Measurements from ENCODE around the gene ALOX12. TPM values are rescaled to one million over a fixed set of nuclear protein-coding genes. Genes with fewer than 3 reads are reported as not detected.

Gene ALOX12
- total RNA-seq, 4 donors from 2014 or later: not detected

DNA sequence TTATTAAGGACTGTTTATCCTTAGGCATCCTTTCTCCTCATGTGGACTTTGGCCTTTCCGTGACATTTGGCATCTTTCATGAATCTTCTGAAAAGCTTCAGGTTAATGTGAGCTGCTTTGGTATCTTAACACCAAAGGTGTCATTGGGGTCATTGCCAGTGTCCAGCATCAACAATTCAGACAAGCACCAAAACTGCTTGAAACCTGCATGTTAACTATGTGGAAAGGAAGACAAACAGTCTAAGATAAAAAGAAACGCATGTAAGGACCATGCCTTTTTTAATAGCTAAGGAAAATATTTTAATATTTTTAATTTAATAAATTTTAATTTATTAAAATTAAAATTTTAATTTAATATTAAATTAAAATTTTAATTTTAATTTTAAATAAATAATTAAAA lies 7.9 kb downstream of the ALOX12 start:
- Histone ChIP-seq H3K36me3 (peaks cover 0 to 31% (median 9%) of the 10 kb centered on the region in 4 donors), H3K27me3 (no peaks in the 10 kb centered on the region), H3K27ac (no peak overlapping the region), H3K9me3 (no peaks in the 10 kb centered on the region), H3K4me1 (peaks cover 0 to 1% (median 0%) of the 10 kb centered on the region in 4 donors), H3K4me3 (no peak overlapping the region)
- whole genome bisulfite sequencing, 2 donors (ENCODE audit: low coverage in 1 of 2): 92 to 95% methylated on average over 2 of the region's 2 CpGs
- intact Hi-C loops (cut with DNase I; ENCODE audit: low total_unique reads) (loop anchor here (10.0 kb wide), 1 partner anchor 159 kb away; no protein-coding TSS in a partner anchor), in situ Hi-C loops (cut with MboI; ENCODE audit: low pct_ligation_motif_present in 1 of 4, low pct_unique_long_range_greater_than_20kb in 1 of 4, low sequenced_read_pairs in 3 of 4) (loop anchor here in 3 of 4 donors (5.0 to 25.0 kb wide), 4 partner anchors 91 to 366 kb away; partner anchors contain the start of genes C17orf100 (in 1 of the 3), KIAA0753 (in 1 of the 3), MED31 (in 1 of the 3) and TXNDC17 (in 1 of the 3))
- no peak for TF ChIP-seq EP300 (IDR thresholded peaks at IDR 0.05; ENCODE audit: low read depth)
- TF ChIP-seq POLR2AphosphoS5 (IDR thresholded peaks at IDR 0.05): no peak
- no peak for TF ChIP-seq POLR2A (IDR thresholded peaks at IDR 0.05)
- TF ChIP-seq CTCF (IDR thresholded peaks at IDR 0.05): no peak
- no peak for DNase-seq

DNA sequence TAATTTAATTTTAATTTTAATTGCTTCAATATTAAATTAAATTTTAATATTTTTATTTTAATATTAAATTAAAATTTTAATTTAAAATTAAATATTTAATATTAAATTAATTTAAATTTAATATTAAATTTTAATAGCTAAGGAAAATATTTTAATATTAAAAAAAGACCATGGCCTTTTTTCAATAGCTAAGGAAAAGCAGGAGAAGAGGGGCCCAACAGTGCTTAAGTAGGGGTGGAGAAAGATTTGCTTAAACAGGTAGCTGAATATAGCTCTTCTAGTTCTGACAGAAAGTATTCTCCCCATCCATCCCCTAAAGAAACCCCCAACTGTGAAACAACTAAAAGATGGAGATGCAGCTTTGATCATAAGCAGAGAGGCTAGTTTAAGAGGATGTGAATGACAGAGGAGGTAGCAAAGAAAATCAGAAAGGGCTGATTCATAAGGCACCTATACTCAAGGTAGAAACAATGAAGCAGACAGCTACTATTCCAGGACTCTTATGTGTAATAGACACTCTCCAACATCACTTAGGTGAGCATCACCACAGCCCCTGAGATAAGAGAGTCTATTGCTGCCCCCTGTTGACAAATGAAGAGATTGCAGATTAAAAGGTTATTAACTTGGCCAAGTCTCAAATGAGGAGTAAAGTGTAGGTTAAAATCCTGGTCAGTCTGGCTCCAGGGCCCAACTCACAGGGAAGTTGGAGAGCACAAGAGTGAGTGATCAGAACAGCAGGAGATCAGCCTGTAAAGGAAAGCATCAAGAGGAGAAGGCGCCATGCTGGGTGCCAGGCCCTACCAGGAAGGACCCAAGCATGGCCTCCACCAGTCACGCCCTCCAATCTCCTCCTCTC lies 8.8 kb downstream of the ALOX12 start:
- in situ Hi-C loops (cut with MboI; ENCODE audit: low pct_ligation_motif_present in 1 of 4, low pct_unique_long_range_greater_than_20kb in 1 of 4, low sequenced_read_pairs in 3 of 4) (loop anchor here in 3 of 4 donors (5.0 to 25.0 kb wide), 4 partner anchors 92 to 367 kb away; partner anchors contain the start of genes C17orf100 (in 1 of the 3), KIAA0753 (in 1 of the 3), MED31 (in 1 of the 3) and TXNDC17 (in 1 of the 3)), intact Hi-C loops (cut with DNase I; ENCODE audit: low total_unique reads) (loop anchor here (10.0 kb wide), 1 partner anchor 160 kb away; no protein-coding TSS in a partner anchor)
- 100% methylated on average over 1 to 2 of the region's 2 CpGs for WGBS, 2 donors (ENCODE audit: low coverage in 1 of 2)
- Histone ChIP-seq H3K4me3 (no peak overlapping the region), H3K4me1 (peaks cover 0 to 3% (median under 1%) of the 10 kb centered on the region in 4 donors), H3K36me3 (peaks cover 0 to 23% (median 9%) of the 10 kb centered on the region in 4 donors), H3K9me3 (no peaks in the 10 kb centered on the region), H3K27me3 (no peaks in the 10 kb centered on the region), H3K27ac (no peak overlapping the region)
- no peak for DNase-seq
- TF ChIP-seq POLR2AphosphoS5 (IDR thresholded peaks at IDR 0.05) (no peak), CTCF (IDR thresholded peaks at IDR 0.05) (peak; percentile 65 to 79 (median 73)), EP300 (IDR thresholded peaks at IDR 0.05; ENCODE audit: low read depth) (no peak)

- DNase-seq: no peak
- Histone ChIP-seq H3K27me3 (no peaks in the 10 kb centered on the region), H3K4me3 (no peak overlapping the region), H3K36me3 (peaks cover 0 to 23% (median 9%) of the 10 kb centered on the region in 4 donors), H3K9me3 (no peaks in the 10 kb centered on the region), H3K4me1 (peaks cover 5 to 12% (median 8%) of the 10 kb centered on the region in 4 donors), H3K27ac (no peak overlapping the region)
- in situ Hi-C loops (cut with MboI; ENCODE audit: low pct_ligation_motif_present in 1 of 4, low pct_unique_long_range_greater_than_20kb in 1 of 4, low sequenced_read_pairs in 3 of 4): loop anchor here in 3 of 4 donors (5.0 to 25.0 kb wide), 4 partner anchors 93 to 368 kb away; partner anchors contain the start of genes C17orf100 (in 1 of the 3), KIAA0753 (in 1 of the 3), MED31 (in 1 of the 3) and TXNDC17 (in 1 of the 3)
- TF ChIP-seq CTCF (IDR thresholded peaks at IDR 0.05) (no peak), EP300 (IDR thresholded peaks at IDR 0.05; ENCODE audit: low read depth) (no peak), POLR2A (IDR thresholded peaks at IDR 0.05) (no peak), POLR2AphosphoS5 (IDR thresholded peaks at IDR 0.05) (no peak)
- intact Hi-C loops (cut with DNase I; ENCODE audit: low total_unique reads): loop anchor here (10.0 kb wide), 1 partner anchor 161 kb away; no protein-coding TSS in a partner anchor
- WGBS, 2 donors (ENCODE audit: low coverage in 1 of 2): 95 to 100% methylated on average over 1 to 3 of the region's 7 CpGs
Measured at GRCh38 chr17:7005716-7006115, 9.9 kb downstream of the ALOX12 start.

- no peak for DNase-seq
- Histone ChIP-seq H3K36me3 (peaks cover 0 to 13% (median 4%) of the 10 kb centered on the region in 4 donors), H3K4me1 (peaks cover 12 to 23% (median 19%) of the 10 kb centered on the region in 4 donors), H3K9me3 (no peaks in the 10 kb centered on the region), H3K27ac (no peak overlapping the region), H3K4me3 (no peak overlapping the region), H3K27me3 (no peaks in the 10 kb centered on the region)
- 82% methylated on average over 2 of the region's 2 CpGs; no CpG with 5 or more reads in 1 of the 2 donors for WGBS, 2 donors (ENCODE audit: low coverage in 1 of 2)
- TF ChIP-seq POLR2A (IDR thresholded peaks at IDR 0.05): no peak
- intact Hi-C loops (cut with DNase I; ENCODE audit: low total_unique reads) (loop anchor here (1.0 to 10.0 kb wide), 2 partner anchors 93 to 162 kb away; no protein-coding TSS in a partner anchor), in situ Hi-C loops (cut with MboI; ENCODE audit: low pct_ligation_motif_present in 1 of 4, low pct_unique_long_range_greater_than_20kb in 1 of 4, low sequenced_read_pairs in 3 of 4) (loop anchor here in 3 of 4 donors (5.0 to 25.0 kb wide), 4 partner anchors 95 to 370 kb away; partner anchors contain the start of genes C17orf100 (in 1 of the 3), KIAA0753 (in 1 of the 3), MED31 (in 1 of the 3) and TXNDC17 (in 1 of the 3))
Measured at GRCh38 chr17:7007143-7007542, 11.3 kb downstream of the ALOX12 start.
